ENCODE results near the gene PTPRF. TPM values are rescaled to one million over a fixed set of nuclear protein-coding genes. Genes with fewer than 3 reads are reported as not detected.

PTPRF gene
- total RNA-seq, 1 donor from 2014 or later, result 155 TPM

GRCh38 chr1:43531107-43531905 lies 623 bp downstream of the PTPRF start:
- TF ChIP-seq CTCF (conservative IDR thresholded peaks at IDR 0.05; ENCODE audit: low read depth, low read length), result no peak
- no peak for DNase-seq (ENCODE audit: low read depth)
- peak overlapping the region; percentile 67 for H3K4me3 ChIP-seq (ENCODE audit: low read depth, low read length)

- no peak for TF ChIP-seq CTCF (conservative IDR thresholded peaks at IDR 0.05; ENCODE audit: low read depth, low read length)
- DNase-seq (ENCODE audit: low read depth), result no peak
- H3K4me3 ChIP-seq (ENCODE audit: low read depth, low read length), result peak overlapping the region; percentile 67
Measured at GRCh38 chr1:43531906-43532584, 1.4 kb downstream of the PTPRF start.

DNA sequence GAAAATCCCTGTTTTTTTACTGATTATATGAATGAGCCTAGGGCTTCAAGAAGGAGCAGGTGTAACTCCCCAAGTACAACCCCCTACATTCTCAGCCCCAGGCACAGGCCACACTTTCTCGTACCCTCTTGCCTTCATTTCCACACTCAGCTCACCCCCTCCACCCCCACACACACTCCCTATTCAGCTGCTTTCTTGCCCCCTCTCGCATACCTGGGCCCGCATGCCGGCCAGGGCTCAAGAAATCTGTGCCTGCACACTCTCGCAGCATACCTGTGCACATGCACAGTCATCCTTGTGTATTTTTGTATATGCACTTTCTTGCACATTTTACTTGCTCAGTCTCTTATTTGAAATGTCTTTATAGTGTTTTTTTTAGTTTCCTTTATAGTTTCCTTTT lies 2.0 kb downstream of the PTPRF start:
- no peak for TF ChIP-seq CTCF (conservative IDR thresholded peaks at IDR 0.05; ENCODE audit: low read depth, low read length)
- peak overlapping the region; percentile 67 for H3K4me3 ChIP-seq (ENCODE audit: low read depth, low read length)
- DNase-seq (ENCODE audit: low read depth), result no peak

DNA sequence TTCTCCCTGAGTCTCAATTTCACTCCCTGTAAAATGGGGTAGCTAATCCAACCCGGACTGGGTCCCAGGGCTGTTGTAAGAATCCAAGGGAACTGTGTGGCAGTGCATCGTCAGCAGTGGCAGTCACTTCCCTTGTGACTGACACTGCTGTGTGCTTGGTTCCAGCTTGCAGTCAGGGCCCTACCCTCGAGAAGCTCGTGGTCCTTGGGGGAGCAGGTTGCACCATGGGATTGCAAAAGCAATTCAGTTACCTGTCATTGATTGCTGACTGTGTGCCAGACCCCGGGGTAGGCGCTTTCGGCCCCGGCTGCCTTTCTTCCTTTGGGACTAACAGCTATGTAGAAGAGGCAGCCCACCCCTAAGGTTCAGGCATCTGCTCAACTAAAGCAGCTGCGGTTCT lies 2.9 kb downstream of the PTPRF start:
- DNase-seq (ENCODE audit: low read depth), result no peak
- TF ChIP-seq CTCF (conservative IDR thresholded peaks at IDR 0.05; ENCODE audit: low read depth, low read length), result no peak
- H3K4me3 ChIP-seq (ENCODE audit: low read depth, low read length), result no peak overlapping the region

DNA sequence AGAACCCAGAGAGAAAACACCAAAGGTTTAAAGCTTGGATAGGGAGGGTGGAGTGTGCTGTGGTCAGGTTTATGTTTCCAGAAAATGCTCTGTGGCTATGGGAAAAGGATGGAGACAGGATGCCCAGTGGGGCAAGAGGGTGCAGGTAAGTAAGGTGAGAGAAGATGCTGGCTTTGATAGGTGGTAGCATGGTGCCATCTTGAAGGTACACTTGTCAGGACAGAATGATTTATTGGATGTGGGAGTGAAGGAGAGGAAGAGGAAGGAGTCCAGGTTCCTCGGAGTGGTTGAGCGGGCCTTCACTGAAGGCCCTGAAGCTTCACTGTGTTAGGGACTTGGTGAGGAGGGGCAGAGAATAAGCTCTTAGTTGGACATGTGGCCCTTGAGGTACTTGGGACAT lies 3.6 kb downstream of the PTPRF start:
- DNase-seq (ENCODE audit: low read depth), result no peak
- no peak overlapping the region for H3K4me3 ChIP-seq (ENCODE audit: low read depth, low read length)
- no peak for TF ChIP-seq CTCF (conservative IDR thresholded peaks at IDR 0.05; ENCODE audit: low read depth, low read length)

DNA sequence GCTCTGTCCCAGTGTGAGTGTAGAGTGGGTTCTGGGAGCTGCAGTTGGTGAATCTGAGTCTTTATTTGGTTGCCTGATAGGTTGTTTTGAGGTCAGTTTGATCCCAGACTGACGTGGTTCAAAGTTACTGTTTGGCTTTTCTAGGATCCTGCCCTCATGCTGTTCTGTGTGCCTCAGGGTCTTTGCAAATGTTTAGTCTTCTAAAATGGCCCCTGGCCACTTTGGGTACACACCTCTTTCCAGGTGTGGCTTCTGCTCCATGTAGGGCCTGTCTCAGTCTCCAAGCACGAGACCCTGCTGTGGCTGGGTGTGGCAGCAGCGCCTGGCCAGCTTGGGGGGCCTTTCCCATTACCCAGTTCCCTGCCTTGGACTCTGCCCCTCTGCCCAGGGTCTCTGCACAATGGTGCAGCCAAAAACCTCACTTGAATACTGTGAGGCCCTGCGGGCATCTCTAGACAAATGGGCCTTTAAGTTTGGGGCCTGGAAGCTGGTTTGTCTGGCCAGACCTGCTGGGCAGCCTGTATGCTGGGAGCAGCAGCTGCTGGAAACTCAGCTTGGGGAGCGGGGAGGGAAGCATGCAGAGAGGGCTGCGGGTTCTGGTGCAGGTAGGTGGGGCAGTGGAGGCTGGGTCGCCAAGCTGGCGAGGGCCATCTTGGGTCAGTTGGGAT lies 5.6 kb downstream of the PTPRF start:
- DNase-seq (ENCODE audit: low read depth), result no peak
- no peak overlapping the region for H3K4me3 ChIP-seq (ENCODE audit: low read depth, low read length)
- no peak for TF ChIP-seq CTCF (conservative IDR thresholded peaks at IDR 0.05; ENCODE audit: low read depth, low read length)

Measured in epithelial cell of proximal tubule (primary cell).